Inflammatory macrophage (primary cell): Measurements from ENCODE around the gene TPRA1.
A peak's percentile ranks its signal among the peaks of the same experiment; 100 is the strongest.

Experiments used
- DNase-seq, 2 donors: peaks; one replicate each; pipeline ENCODE4 v3.0.0-alpha.2; 2020 to 2022

TPRA1 gene

DNA sequence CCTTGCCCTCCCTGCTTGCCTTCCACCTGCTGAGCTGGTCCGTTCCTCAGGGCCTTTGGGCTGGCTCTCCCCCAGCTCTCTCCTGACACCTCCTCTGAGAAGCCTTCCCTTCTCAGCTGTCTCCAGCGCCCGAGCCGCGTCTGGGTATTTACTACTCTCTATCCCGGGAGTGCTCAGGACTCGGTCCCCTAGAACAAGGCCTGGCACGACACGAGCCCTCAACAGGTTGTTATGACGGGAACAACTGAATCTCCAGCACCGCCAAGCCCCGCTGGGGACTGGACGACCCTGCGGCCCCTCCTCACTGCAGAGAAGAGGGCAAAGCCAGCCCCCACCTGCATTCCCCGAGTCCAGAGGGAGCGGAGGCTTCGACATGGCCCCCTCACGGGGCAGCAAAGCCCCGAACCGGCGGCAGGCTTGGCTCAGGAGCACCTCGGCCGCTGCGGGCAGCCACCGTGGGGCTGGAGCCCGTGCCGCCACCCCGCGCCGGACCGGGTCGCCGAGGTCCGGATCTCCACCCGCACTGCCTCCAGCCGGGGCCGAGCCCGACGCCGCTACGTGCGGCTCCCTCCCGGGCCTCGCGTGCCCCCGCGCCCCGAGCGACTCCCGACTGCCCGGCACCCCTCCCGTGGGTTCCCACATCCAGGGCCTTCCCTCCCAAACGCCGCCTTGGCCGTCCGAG is 792 bp downstream of the TPRA1 start:
- peak in 1 of 2 donors; percentile 22 for DNase-seq

DNA sequence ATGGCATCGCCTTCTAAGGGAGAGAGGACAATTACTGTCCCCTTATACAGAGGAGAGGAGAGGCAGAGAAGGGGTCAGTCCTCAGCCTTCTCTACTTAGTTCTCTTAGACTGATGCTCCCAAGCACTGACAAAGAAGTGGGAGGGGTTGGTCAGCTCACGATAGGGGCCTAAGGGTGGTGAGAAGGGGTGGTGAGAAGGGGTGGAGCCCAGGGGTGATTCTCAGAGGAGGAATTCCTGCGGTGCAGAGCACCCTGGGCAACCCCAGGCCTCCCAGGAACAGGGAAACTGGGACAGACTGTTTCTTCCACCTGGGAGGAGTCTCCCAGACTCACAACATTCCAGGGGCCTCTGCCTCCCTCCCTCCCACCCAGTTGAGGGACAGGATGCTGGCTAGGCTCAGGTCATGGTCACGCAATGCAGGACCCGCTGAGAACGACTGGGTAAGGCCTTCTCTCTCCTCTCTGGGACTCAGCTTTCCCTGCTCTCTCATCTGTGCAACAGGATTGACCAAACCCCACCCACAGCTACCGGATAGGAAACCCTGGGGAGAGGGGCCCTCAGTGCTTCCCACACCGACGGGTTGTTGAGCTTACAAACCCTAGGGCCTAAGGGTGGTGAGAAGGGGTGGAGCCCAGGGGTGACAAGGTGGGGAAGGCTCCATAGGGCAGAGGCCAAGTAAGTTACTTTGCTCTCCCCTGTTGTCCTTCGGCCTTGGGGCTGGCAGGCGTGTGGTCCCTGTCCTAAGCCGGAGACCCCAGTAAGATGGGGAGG is 1.5 kb downstream of the TPRA1 start:
- peak; percentile 20 to 36 for DNase-seq

- no peak for DNase-seq
These were observed 2.7 kb downstream of the TPRA1 start for GRCh38 chr3:127587876-127588275.

DNA sequence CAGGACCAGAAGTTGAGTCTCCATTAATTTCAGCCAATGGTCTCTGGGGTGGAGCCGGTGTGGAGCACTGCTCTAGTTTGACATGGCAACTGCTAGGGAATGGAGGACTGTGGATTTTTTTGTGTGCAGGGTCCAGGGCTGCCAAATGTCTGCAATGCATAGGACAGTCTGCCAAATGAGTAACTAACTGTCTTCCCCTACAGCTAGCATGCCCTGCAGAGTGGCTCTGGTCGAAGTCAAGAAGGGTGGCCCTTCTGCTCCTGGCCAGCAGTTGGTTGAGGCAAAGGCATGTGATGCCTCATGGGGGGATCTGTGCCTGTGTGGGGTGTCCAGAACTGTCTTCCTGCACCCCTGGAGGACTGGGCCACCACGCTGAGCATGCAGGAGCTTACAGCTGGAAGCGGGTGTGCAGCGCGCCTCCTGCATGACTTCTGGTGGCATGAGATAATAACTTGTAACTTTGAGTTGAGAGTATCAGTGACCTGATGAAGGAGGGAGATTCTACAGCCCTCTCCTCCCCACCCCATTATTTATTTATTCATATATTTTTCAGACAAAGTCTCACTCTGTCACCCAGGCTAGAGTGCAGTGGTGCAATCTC is 4.6 kb downstream of the TPRA1 start:
- DNase-seq: no peak

DNA sequence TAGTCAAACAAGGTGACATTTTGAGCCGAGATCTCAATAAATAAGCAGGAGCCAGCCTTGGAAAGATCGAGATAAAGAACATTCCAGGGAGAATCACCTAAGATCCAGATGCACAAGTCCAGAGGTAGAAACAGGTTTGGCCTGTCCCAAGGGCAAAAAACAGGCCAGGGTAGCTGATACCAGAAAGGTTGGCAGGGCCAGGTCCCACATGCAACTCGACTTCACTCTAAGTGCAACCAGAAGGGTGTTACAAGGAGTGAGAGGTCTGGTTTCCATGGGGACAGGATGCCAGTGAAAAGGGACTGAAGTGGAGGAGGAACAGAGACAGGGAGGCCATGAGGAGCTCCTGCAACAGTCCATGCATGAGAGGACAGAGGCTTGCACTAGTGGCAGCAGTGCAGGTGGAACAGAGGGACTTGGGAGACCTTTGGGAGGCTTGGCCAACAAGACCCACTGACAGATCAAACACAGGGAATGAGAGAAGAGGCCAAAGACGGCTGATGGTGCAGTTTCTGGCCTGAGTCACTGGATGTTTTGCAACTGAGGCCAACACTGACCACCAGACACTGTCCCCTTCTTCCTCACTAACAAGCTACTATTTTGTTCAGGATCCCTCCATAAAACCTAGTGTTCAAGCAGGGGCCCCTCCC is 5.2 kb downstream of the TPRA1 start:
- DNase-seq: peak in 1 of 2 donors; percentile 14

DNA sequence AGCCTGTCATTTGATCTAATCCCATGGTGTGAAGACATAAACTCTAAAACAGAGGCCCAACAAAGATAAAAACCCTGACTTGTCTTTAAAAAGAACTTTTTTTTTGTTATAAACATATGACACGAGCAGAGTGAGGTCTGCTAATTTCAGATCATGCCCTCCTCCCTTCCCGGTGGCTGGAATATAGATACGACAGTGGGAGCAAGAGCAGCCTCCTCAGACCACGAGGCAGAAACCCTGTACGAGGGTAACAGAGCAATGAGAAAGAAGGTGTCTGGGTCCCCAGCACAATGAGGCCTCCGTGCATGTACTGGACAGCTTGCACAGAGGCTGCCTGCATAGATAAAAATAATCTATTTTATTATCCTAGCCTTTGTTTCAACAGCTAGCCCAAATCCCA is 5.8 kb downstream of the TPRA1 start:
- no peak for DNase-seq

GRCh38 chr3:127580327-127581060 is 10.0 kb downstream of the TPRA1 start:
- DNase-seq: no peak

DNA sequence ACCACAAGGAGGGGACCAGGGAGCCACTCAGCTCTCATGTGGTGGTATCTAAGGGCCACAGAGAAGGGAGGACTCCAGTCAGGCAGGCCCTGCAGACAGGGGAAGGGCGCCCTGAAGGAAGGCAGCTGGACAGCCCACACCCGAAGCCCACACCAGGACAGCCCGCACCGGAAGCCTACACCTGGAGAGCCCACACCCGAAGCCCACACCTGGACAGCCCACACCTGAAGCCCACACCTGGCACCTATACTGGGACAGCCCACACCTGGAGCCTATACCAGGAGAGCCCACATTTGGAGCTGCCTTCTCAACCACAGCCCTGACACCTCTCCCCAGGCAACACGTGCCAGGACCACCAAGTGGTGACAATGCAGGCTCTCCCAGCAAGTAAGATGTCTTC is 11.7 kb downstream of the TPRA1 start:
- no peak for DNase-seq

DNA sequence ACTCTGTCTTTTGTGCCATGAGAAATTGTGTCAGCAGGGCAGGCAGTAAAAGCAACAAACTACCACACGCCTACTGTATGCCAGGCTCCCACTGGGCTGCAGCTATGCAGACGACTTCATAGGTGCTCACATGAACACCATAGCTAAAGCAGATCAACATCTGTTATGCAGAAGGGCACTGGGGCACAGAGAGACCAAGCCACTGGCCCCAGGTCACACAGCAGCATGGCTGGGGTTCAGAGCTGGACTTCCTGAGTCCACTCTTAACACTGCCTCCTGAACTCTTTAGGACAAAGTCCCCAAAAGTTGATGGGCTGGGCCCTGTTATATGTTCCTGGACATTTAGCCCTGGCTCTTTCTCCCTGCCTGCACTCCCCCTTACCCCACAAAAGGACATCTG is 12.4 kb downstream of the TPRA1 start:
- DNase-seq: no peak

DNA sequence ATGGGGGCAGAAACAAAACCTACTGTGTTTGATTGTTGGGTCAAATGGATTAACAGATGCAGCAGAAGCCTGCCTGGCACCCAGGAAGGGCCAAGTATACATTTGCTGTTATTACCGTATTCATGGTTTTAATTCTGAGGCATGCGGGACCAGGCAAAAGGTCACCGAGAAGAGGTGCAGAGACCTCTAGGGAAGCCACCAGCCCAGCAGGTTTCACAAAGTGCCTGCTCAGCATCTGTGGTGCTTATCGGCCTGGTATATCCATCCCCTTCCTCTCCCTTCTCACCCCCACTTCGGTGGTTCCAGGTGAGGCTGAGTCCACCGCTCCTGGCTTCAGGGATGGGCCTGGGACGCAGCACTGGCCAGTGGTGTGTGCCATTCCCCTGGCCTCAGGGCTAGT is 13.1 kb downstream of the TPRA1 start:
- DNase-seq: no peak

GRCh38 chr3:127574880-127575878 is 15.4 kb downstream of the TPRA1 start:
- peak; percentile 88 to 90 for DNase-seq

GRCh38 chr3:127573912-127574311 is 16.6 kb downstream of the TPRA1 start:
- DNase-seq: peak; percentile 72 to 88

- DNase-seq: no peak
These were observed 17.1 kb downstream of the TPRA1 start for GRCh38 chr3:127573401-127573800.

DNA sequence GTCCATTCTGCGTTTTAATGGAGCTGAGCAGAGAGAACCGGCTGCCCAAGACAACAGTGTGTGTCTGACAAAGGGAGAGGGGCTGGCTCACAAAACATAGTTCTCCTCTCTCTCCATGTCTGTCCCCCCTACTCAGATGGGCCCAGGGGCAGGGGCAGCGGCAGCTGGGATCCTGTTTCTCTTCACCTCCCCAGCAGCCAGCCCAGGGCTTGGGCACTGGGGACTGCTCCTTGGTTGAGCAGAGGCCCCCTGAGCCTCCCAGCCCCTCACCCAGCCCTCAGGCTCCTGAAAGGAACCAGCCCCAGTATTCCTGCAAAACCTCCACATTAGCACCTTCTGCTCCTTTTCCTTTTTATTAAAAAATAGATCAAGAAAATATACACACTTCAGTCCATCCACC is 17.8 kb downstream of the TPRA1 start:
- no peak for DNase-seq

DNA sequence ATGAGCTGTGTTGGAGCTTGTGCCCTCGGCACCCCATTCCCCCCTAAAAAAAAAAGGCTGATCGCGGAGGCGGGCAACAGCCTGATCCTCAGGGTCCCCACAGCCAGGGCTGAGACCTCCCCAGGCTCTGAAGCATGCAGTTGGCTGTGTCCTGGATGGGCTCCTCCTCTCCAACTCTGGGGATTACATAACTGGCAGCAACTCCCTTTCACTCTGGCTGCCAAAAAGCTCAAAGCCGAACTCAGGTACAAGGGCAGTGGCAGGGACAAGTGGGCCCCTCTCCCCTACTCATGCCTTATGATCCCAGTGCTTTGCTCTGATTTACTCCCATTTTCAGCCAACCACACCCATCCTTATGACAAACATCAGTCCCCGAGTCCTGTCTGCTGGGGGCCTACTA is 18.3 kb downstream of the TPRA1 start:
- no peak for DNase-seq

DNA sequence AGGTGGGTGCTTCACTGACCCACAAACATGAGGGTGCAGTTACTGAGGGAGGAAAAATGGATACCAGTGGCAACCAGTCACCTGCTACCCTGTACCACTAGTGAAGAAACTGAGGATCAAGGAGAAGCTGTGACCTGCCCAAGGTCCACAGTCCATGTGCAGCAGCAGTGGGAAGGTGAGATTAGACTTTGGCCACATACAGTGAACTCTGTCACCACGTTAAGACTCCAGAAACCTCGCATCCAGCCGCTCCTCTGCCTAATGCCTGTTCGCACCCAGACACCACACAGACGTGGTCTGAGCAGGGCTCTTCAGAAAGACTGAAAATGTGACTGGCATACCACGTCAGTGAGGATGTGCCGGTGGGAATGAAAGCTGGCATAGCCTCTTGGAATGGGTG is 20.0 kb downstream of the TPRA1 start:
- DNase-seq: no peak

DNA sequence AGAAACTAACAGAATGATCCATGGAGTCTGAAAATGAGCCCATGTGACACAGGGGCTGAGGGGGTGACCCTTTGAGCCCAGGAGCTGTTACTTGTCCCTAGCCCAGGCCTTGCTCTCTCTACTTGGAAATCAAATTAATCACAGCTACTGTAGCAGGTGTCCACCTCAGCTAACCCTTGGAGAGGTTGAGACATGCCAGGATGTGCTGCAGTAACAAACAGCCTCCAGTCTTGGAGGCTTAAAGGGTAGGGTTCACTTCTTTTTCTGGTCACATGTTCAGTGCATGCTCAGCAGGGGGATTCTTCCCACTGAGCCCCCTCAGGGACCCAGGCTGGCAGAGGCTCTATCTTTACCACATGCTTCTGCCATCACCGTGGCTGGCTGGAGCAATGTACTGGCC is 21.4 kb downstream of the TPRA1 start:
- no peak for DNase-seq

- DNase-seq: no peak
These were observed 21.9 kb downstream of the TPRA1 start for GRCh38 chr3:127568586-127568985.

DNA sequence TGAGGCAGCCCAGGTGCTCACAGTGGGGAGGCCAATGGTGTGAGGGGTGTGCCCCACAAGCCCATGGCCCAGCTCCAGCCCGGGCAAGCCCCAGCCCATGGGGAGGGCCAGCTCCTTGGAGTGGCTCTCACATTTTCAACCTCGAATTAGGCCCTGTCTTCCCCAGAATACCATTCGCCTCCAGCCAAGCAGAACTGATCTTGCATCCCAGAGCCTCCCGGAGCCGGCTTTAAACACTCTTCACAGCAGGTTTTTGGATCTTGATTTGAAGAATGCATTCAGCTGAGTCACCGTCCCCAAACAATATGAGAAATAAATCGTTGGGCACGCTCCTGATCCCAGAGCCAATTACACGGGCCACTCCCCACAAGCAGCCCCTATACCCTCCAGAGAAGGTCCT is 23.7 kb downstream of the TPRA1 start:
- no peak for DNase-seq

DNA sequence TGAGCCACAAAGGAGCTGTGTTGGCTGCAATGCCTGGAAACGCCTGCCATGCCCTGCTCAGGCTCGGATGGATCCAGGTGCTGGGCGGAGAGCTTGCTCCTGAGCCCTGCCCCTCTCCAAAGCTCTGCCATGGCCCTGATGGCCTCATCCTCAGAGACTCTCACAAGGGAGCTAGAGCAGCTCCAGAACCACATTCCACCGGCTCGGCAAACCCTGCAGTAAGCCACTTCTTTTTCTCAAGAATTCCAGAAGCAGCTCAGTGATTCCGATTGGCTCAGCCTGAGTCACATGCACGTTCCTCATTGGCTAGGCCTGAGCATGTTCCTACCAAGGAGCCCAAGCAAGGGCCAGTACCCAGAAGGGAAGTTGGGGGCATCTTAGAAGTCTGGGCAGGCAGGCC is 24.8 kb downstream of the TPRA1 start:
- DNase-seq: no peak

GRCh38 chr3:127560051-127560787 is 30.3 kb downstream of the TPRA1 start:
- DNase-seq: peak in 1 of 2 donors; percentile 11
